ENCODE measurements around the gene PPP1R7.

PPP1R7 gene

GRCh38 chr2:241151934-241152660 is 1.8 kb downstream of the PPP1R7 start:
- DNase-seq (ENCODE audit: low spot score), result no peak
- no peak for TF ChIP-seq CTCF (conservative IDR thresholded peaks at IDR 0.05; ENCODE audit: low read depth)

GRCh38 chr2:241153616-241154015 is 3.3 kb downstream of the PPP1R7 start:
- CTCF ChIA-PET, result interaction anchor here (0.5 kb wide), 1 partner anchor 250 kb away, joined by 4 read pairs; no protein-coding TSS in a partner anchor
- TF ChIP-seq CTCF (conservative IDR thresholded peaks at IDR 0.05; ENCODE audit: low read depth), result no peak
- POLR2A ChIA-PET (ENCODE audit: low non-redundant PET), result no interaction called here
- no peak overlapping the region for H3K27ac ChIP-seq
- no peak for DNase-seq (ENCODE audit: low spot score)

More at GRCh38 chr2:241151934-241152660, 1.8 kb downstream of the PPP1R7 start:
- POLR2A ChIA-PET (ENCODE audit: low non-redundant PET), result no interaction called here
- H3K27ac ChIP-seq, result no peak overlapping the region
- CTCF ChIA-PET, result no interaction called here

GRCh38 chr2:241154915-241155314 is 4.6 kb downstream of the PPP1R7 start:
- no peak for DNase-seq (ENCODE audit: low spot score)
- TF ChIP-seq CTCF (conservative IDR thresholded peaks at IDR 0.05; ENCODE audit: low read depth), result no peak
- CTCF ChIA-PET, result interaction anchor here (0.5 kb wide), 1 partner anchor 34 kb away, joined by 4 read pairs; no protein-coding TSS in a partner anchor
- POLR2A ChIA-PET (ENCODE audit: low non-redundant PET), result no interaction called here
- no peak overlapping the region for H3K27ac ChIP-seq

GRCh38 chr2:241155936-241156335 is 5.7 kb downstream of the PPP1R7 start:
- TF ChIP-seq CTCF (conservative IDR thresholded peaks at IDR 0.05; ENCODE audit: low read depth), result no peak
- ChIA-PET POLR2A (ENCODE audit: low non-redundant PET) (no interaction called here), CTCF (no interaction called here)
- no peak overlapping the region for H3K27ac ChIP-seq
- no peak for DNase-seq (ENCODE audit: low spot score)

- no peak for DNase-seq (ENCODE audit: low spot score)
- POLR2A ChIA-PET (ENCODE audit: low non-redundant PET), result no interaction called here
- no peak overlapping the region for H3K27ac ChIP-seq
- no peak for TF ChIP-seq CTCF (conservative IDR thresholded peaks at IDR 0.05; ENCODE audit: low read depth)
- CTCF ChIA-PET, result no interaction called here
Measured at GRCh38 chr2:241156971-241157441, 6.7 kb downstream of the PPP1R7 start.

- ChIA-PET CTCF (interaction anchor here (0.6 kb wide), 2 partner anchors 121 to 203 kb away, joined by 3 to 5 read pairs; no protein-coding TSS in a partner anchor), POLR2A (ENCODE audit: low non-redundant PET) (no interaction called here)
- DNase-seq (ENCODE audit: low spot score), result no peak
- no peak overlapping the region for H3K27ac ChIP-seq
- no peak for TF ChIP-seq CTCF (conservative IDR thresholded peaks at IDR 0.05; ENCODE audit: low read depth)
Measured at GRCh38 chr2:241157841-241158545, 7.7 kb downstream of the PPP1R7 start.
